ENCODE measurements around the gene RSU1. TPM values are rescaled to one million over a fixed set of nuclear protein-coding genes. Genes with fewer than 3 reads are reported as not detected.
"Not testable (repeated sequence)": the region's sequence is repeated elsewhere in the genome, so short reads cannot be mapped to it uniquely, and the experiment has no call there.

Gene RSU1
- total and polyA plus RNA-seq, 10 of the 15 experiments (the other 5 are each of a cell fraction or from before 2014, with no cell fraction given): 49.2 to 139 (median 81.3) TPM

- no peak for TF ChIP-seq RFX5 (IDR thresholded peaks at IDR 0.05; ENCODE audit: low read depth, low read length)
- no peak for TF ChIP-seq ATF2 (IDR thresholded peaks at IDR 0.05; ENCODE audit: low read length)
- no peak for TF ChIP-seq TCF12 (IDR thresholded peaks at IDR 0.05; ENCODE audit: low read depth, low read length)
- no peak for TF ChIP-seq ZNF592 (IDR thresholded peaks at IDR 0.05)
- TF ChIP-seq NR2F1 (conservative IDR thresholded peaks at IDR 0.05): no peak
- TF ChIP-seq DPF2 (IDR thresholded peaks at IDR 0.05): no peak
- TF ChIP-seq RELB (IDR thresholded peaks at IDR 0.05; ENCODE audit: low read depth): no peak
- no peak for TF ChIP-seq RAD51 (IDR thresholded peaks at IDR 0.05)
- no peak for TF ChIP-seq BCL11A (IDR thresholded peaks at IDR 0.05; ENCODE audit: low read depth, low read length)
- no peak for TF ChIP-seq TARDBP (IDR thresholded peaks at IDR 0.05; ENCODE audit: borderline replicate concordance)
- TF ChIP-seq CBFB (IDR thresholded peaks at IDR 0.05; ENCODE audit: low read depth): no peak
- Histone ChIP-seq H3K9ac (ENCODE audit: control insufficient read depth, insufficient read depth, low read length) (no peak overlapping the region), H3K4me3 (no peak overlapping the region), H3K36me3 (ENCODE audit: control insufficient read depth in 2 of 2, insufficient read depth in 2 of 2, low read length in 1 of 2) (peaks cover 2 to 8% of the 10 kb centered on the region in 2 experiments; a peak in 2 of 4 replicates), H3K27ac (ENCODE audit: control insufficient read depth, insufficient read depth) (no peak overlapping the region), H3K4me1 (ENCODE audit: control insufficient read depth, insufficient read depth, low read length) (no peaks in the 10 kb centered on the region), H3K4me2 (ENCODE audit: control insufficient read depth, insufficient read depth) (no peak overlapping the region), H4K20me1 (ENCODE audit: control insufficient read depth, insufficient read depth) (no peaks in the 10 kb centered on the region), H2AFZ (ENCODE audit: control insufficient read depth, low read depth, low read length) (no peak overlapping the region), H3K27me3 (replicated peaks in 1 of 2; ENCODE audit: control insufficient read depth in 2 of 2, insufficient read depth in 2 of 2, low read length in 1 of 2) (no peaks in the 10 kb centered on the region), H3K9me3 (replicated peaks; ENCODE audit: control insufficient read depth, insufficient read depth, low read length) (no peaks in the 10 kb centered on the region), H3K79me2 (ENCODE audit: control insufficient read depth, insufficient read depth, low read length) (no peaks in the 10 kb centered on the region)
- 98% methylated on average over 6 of the region's 6 CpGs for WGBS (ENCODE audit: insufficient coverage, insufficient replicate concordance, low lambda C conversion rate, missing lambda C conversion rate)
- CTCF ChIA-PET: no interaction called here
- DNase-seq (ENCODE audit: low read depth, low spot score) (no peak), FAIRE-seq (peak; percentile 52), ATAC-seq (no peak)
- RAD21 ChIA-PET (ENCODE audit: unreplicated experiment): no interaction called here
- in situ Hi-C loops (cut with MboI) (no loop called here), intact Hi-C loops (cut with micrococcal nuclease; ENCODE audit: unreplicated experiment) (no loop called here)
- SMC1A ChIA-PET (ENCODE audit: uncharacterized antibody, unreplicated experiment): interaction anchor here (0.7 kb wide), 1 partner anchor 74 kb away, joined by 3 read pairs; no protein-coding TSS in a partner anchor
- POLR2A ChIA-PET: no interaction called here
- no TSS peak for BruUV-seq (replicated peaks)
Observed at GRCh38 chr10:16754765-16755164, 62.5 kb downstream of the RSU1 start.

GRCh38 chr10:16752849-16753248 is 64.4 kb downstream of the RSU1 start:
- ChIA-PET SMC1A (ENCODE audit: uncharacterized antibody, unreplicated experiment) (interaction anchor here (1.5 kb wide), 1 partner anchor 25 kb away, joined by 3 read pairs; no protein-coding TSS in a partner anchor), CTCF (interaction anchor here (1.0 to 1.2 kb wide), 2 partner anchors 11 to 19 kb away, joined by 3 read pairs; no protein-coding TSS in a partner anchor)
- H3K9ac ChIP-seq (ENCODE audit: control insufficient read depth, insufficient read depth, low read length); H3K4me3 ChIP-seq; H2AFZ ChIP-seq (ENCODE audit: control insufficient read depth, low read depth, low read length); H3K79me2 ChIP-seq (ENCODE audit: control insufficient read depth, insufficient read depth, low read length); ATAC-seq; H4K20me1 ChIP-seq (ENCODE audit: control insufficient read depth, insufficient read depth); H3K27me3 ChIP-seq (replicated peaks in 1 of 2; ENCODE audit: control insufficient read depth in 2 of 2, insufficient read depth in 2 of 2, low read length in 1 of 2); DNase-seq (ENCODE audit: low read depth, low spot score); H3K4me1 ChIP-seq (ENCODE audit: control insufficient read depth, insufficient read depth, low read length); intact Hi-C loops (cut with micrococcal nuclease; ENCODE audit: unreplicated experiment); H3K9me3 ChIP-seq (replicated peaks; ENCODE audit: control insufficient read depth, insufficient read depth, low read length); RAD21 ChIA-PET (ENCODE audit: unreplicated experiment); in situ Hi-C loops (cut with MboI); BruUV-seq (replicated peaks); H3K4me2 ChIP-seq (ENCODE audit: control insufficient read depth, insufficient read depth); POLR2A ChIA-PET; H3K36me3 ChIP-seq (ENCODE audit: control insufficient read depth in 2 of 2, insufficient read depth in 2 of 2, low read length in 1 of 2); FAIRE-seq; H3K27ac ChIP-seq (ENCODE audit: control insufficient read depth, insufficient read depth): not testable (repeated sequence)
- WGBS (ENCODE audit: insufficient coverage, insufficient replicate concordance, low lambda C conversion rate, missing lambda C conversion rate): 96% methylated on average over 6 of the region's 6 CpGs
